ENCODE data around the gene ABCB1. TPM values are rescaled to one million over a fixed set of nuclear protein-coding genes. Genes with fewer than 3 reads are reported as not detected.

ABCB1 gene
- 10 to 100 TPM; 55.5 to 66.5 (median 56.0) TPM for polyA plus RNA-seq

DNA sequence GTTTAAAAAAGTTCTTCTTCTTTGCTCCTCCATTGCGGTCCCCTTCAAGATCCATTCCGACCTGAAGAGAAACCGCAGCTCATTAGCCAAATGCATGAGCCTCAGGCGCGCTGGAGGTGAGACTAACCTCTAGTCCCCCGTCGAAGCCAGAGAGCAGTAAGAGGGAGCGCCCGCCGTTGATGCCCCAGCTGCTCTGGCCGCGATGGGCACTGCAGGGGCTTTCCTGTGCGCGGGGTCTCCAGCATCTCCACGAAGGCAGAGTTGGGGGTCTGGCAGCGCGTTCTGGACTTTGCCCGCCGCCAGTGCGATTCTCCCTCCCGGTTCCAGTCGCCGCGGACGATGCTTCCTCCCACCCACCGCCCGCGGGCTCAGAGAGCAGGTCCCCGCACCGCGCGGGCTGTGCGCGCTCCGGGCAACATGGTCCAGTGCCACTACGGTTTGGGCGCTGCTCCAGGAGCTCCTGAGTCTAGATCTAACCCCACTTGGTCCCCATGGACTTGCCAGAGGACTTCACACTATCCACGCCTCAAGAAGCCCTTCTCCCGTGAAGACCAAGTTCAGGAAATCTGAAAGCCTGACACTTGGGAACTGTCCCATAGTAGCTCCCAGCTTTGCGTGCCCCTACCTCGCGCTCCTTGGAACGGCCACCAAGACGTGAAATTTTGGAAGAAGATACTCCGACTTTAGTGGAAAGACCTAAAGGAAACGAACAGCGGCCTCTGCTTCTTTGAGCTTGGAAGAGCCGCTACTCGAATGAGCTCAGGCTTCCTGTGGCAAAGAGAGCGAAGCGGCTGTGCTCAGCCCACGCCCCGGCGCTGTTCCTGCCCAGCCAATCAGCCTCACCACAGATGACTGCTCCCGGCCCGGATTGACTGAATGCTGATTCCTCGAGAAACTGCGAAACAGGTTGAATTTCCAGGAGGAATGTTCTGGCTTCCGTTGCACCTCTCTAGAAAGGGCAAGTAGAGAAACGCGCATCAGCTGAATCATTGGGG, at the start of gene ABCB1:
TSS of gene ABCB1 (minus strand) at position 755 of the 995 bp plus-strand sequence. CDS start at position 55, 700 bp downstream.
- peak within 1 kb of the TSS; percentile 83 to 94 (median 92) for H3K27ac Mint-ChIP-seq
- peaks cover 0 to 8% (median 6%) of the 10 kb centered on the region in 3 donors for H3K27me3 Mint-ChIP-seq (ENCODE audit: low read depth in 3 of 3)
- H3K4me3 Mint-ChIP-seq: peak within 1 kb of the TSS; percentile 85 to 96 (median 88)
- peaks cover 29 to 53% of the 10 kb centered on the region in 2 donors for H3K4me1 Mint-ChIP-seq
- no peaks in the 10 kb centered on the region for H3K9me3 Mint-ChIP-seq
- peak; percentile 52 to 62 (median 59) for DNase-seq
- peaks cover 0 to 7% (median 0%) of the 10 kb centered on the region in 3 donors for H3K36me3 Mint-ChIP-seq

DNA sequence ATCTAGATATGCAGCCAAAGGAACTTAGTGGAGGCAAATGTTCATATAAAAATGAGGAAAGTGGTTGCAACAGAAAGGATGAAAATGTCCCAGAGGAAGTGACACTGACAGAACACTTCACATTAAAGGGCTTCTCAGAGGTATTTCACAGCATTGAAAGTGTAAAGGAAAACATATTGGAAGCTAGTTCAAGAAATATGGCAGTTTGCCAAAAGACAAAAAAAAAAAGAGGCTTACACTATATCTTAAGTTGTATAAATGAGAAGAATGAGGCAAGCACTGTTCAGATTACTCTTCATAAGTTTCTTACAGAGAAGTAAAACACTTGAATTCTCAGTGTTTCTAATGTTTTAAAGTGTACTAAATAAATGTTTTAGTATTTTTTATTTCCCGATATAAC, 47.6 kb upstream of the ABCB1 start:
- no peak for DNase-seq
- H3K4me1 Mint-ChIP-seq: no peaks in the 10 kb centered on the region
- peaks cover 0 to 3% (median 2%) of the 10 kb centered on the region in 3 donors for H3K27me3 Mint-ChIP-seq (ENCODE audit: low read depth in 3 of 3)
- H3K27ac Mint-ChIP-seq: no peak overlapping the region
- H3K9me3 Mint-ChIP-seq: no peaks in the 10 kb centered on the region
- no peak overlapping the region for H3K4me3 Mint-ChIP-seq
- no peaks in the 10 kb centered on the region for H3K36me3 Mint-ChIP-seq

DNA sequence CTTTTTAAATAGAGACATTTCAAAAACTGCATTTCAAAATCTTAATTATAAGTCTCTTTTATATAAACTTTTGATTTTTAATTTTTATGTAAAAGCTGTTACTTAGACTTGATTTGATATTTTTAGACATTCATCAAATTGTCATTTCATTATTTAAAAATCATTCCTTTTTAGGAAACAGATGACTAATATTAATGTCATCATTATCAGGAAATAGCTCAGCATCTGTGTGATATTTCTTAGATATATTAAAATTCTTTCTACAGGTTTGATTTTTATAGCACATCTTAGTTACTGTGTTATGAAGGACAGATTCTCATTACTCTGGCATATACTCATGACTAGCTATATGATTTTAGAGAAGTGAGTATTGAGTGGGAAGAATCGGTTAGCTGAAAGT, 44.8 kb upstream of the ABCB1 start:
- Mint-ChIP-seq H3K36me3 (no peaks in the 10 kb centered on the region), H3K9me3 (no peaks in the 10 kb centered on the region), H3K4me3 (no peak overlapping the region), H3K27ac (no peak overlapping the region), H3K4me1 (no peaks in the 10 kb centered on the region), H3K27me3 (ENCODE audit: low read depth in 3 of 3) (peaks cover 0 to 4% (median 2%) of the 10 kb centered on the region in 3 donors)
- no peak for DNase-seq

DNA sequence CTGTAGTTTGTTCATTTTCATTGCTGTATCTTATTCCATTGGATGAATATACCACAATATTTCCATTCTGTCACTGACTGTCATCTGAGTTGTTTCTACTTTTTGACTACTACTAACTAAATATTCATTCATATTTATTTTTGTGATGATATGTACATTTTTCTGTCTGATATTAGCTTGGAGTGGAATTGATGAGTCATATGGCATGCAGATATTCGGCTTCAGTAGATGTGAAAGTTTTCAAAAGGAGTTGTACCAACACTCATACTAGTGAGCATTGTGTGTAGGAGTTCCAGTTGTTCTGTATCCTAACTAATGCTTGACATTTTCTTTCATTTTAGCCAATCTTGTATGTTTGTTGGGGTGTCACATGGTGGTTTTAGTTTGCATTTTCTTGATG, 35.2 kb upstream of the ABCB1 start:
- peaks cover 0 to 5% (median 0%) of the 10 kb centered on the region in 6 donors for H3K9me3 Mint-ChIP-seq

DNA sequence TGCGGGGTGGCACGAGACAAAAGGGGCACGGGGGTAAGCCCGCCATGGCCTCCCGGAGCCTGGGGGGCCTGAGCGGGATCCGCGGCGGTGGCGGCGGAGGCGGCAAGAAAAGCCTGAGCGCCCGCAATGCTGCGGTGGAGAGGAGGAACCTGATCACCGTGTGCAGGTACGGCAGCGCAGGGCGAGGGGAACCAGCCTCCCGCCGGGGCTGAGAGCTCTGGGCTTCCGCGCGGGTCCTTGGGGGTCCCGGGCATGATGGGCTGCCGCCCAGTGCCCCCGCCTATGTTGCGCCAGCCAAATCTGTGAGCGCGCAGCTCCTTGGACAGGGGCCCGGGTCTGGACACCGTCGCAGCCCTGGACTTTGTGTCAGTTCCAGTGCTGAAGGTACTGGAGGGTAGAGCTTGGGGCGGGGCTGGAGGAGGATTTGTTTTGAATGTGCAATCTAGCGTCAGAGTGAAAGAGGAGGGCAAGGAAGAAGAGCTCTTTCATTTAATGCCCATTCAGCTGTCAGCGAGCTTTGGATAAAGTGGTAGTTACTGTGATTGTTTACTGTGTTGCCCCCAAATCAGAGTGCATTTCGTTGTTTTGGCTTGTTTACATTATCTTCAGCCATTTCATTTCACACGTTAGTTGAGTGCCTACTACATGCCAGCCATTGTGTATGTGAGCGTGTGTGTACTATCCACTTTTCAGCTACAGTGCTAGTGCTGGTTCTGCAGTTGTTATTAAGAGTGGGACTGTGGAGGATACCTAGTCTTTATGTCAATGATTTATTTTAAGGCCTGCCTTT, 28.3 kb upstream of the ABCB1 start:
- peak in 2 of 3 donors; percentile 18 to 28 for DNase-seq
- peak overlapping the region in 2 of 6 donors; percentile 63 to 69 for H3K27ac Mint-ChIP-seq
- H3K4me1 Mint-ChIP-seq: peaks cover 13 to 16% of the 10 kb centered on the region in 2 donors
- H3K4me3 Mint-ChIP-seq: peak overlapping the region; percentile 80 to 90 (median 86)
- H3K27me3 Mint-ChIP-seq (ENCODE audit: low read depth in 3 of 3): peaks cover 3 to 20% (median 16%) of the 10 kb centered on the region in 3 donors
- no peaks in the 10 kb centered on the region for H3K36me3 Mint-ChIP-seq
- H3K9me3 Mint-ChIP-seq: no peaks in the 10 kb centered on the region

More for the DNA sequence above, 35.2 kb upstream of the ABCB1 start:
- DNase-seq: no peak
- Mint-ChIP-seq H3K4me3 (no peak overlapping the region), H3K27ac (no peak overlapping the region), H3K36me3 (peaks cover 0 to 3% (median 0%) of the 10 kb centered on the region in 3 donors), H3K27me3 (ENCODE audit: low read depth in 3 of 3) (peaks cover 0 to 3% (median 2%) of the 10 kb centered on the region in 3 donors), H3K4me1 (no peaks in the 10 kb centered on the region)

DNA sequence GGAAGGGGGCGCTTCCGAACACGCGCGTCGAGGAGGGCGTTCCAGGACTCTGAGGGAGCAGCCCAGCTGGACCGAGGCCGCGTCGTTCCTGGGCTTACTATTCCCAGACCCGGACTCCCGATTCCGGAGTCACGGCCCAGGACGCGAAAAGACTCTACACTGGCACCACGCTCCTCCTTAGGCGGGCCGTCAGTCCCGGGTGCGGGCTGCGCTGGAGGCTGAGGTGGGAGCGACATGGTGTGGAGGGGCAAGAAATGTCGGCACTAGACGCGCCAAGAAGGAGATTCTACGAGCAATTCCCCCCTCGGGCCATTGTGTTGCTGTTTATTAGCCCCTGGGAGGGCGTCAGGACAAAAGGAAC, 26.9 kb upstream of the ABCB1 start:
- peak overlapping the region in 3 of 6 donors; percentile 3 to 69 (median 21) for H3K27ac Mint-ChIP-seq

DNA sequence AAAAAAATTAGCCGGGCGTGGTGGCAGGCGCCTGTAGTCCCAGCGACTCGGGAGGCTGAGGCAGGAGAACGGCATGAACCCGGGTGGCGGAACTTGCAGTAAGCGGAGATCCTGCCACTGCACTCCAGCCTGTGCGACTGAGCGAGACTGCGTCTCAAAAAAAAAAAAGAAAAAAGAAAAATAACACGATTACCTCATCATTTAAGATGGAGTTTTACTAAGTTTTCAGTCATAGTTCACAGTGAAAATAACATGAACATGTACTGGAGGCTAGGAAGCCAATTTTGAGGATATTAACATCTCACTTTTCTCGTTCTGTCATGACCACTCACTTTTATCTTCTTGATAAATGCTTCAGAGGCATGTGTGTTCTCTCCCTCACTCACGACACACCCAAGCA, 24.4 kb upstream of the ABCB1 start:
- no peaks in the 10 kb centered on the region for H3K36me3 Mint-ChIP-seq
- no peak for DNase-seq
- peaks cover 13 to 16% of the 10 kb centered on the region in 2 donors for H3K4me1 Mint-ChIP-seq
- H3K9me3 Mint-ChIP-seq: no peaks in the 10 kb centered on the region
- H3K27me3 Mint-ChIP-seq (ENCODE audit: low read depth in 3 of 3): peaks cover 3 to 18% (median 15%) of the 10 kb centered on the region in 3 donors
- H3K4me3 Mint-ChIP-seq: no peak overlapping the region
- H3K27ac Mint-ChIP-seq: no peak overlapping the region

More for the DNA sequence above, 26.9 kb upstream of the ABCB1 start:
- Mint-ChIP-seq H3K27me3 (ENCODE audit: low read depth in 3 of 3) (peaks cover 3 to 20% (median 15%) of the 10 kb centered on the region in 3 donors), H3K4me3 (peak overlapping the region; percentile 80 to 90 (median 86)), H3K36me3 (no peaks in the 10 kb centered on the region), H3K4me1 (peaks cover 13 to 16% of the 10 kb centered on the region in 2 donors), H3K9me3 (no peaks in the 10 kb centered on the region)
- no peak for DNase-seq

DNA sequence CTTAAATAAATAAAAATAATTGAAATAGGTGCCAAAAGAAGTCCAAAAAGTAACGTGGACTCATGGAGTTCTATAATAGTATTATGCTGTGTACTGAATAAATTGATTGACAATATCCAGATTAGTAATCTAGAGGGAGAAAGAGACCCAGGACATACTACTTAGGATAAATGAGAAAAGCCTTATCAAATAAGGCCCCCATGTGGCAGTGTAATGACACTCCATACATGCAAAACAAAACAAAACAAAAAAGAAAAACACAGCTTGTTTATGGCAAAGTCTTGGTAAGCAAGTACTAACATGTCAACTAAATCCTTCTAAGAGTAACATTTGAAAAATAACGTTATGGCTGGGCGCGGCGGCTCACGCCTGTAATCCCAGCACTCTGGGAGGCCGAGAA, 23.9 kb upstream of the ABCB1 start:
- H3K9me3 Mint-ChIP-seq: no peaks in the 10 kb centered on the region

DNA sequence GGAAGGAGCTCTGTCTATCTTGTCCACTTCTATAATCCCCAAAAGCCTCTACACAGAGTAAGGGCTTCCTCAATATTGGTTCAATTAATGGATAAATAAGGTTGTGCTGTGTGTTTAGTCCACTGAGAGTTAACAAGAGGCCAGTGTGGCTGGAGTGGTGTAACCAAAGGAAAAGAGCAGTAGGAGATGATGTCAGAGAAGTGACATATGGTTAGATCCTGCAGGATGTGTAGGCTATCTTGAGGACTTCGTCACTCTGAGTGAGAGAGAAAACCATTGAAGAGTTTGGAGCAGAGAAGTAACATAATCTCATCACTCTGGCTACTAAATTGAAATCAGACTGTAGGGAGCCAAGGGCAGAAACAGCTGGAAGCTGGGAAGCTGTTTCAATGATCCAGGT, 14.5 kb upstream of the ABCB1 start:
- Mint-ChIP-seq H3K9me3 (no peaks in the 10 kb centered on the region), H3K27ac (no peak overlapping the region), H3K36me3 (peaks cover 0 to 4% (median 0%) of the 10 kb centered on the region in 3 donors), H3K27me3 (ENCODE audit: low read depth in 3 of 3) (peaks cover 4 to 10% (median 4%) of the 10 kb centered on the region in 3 donors), H3K4me1 (no peaks in the 10 kb centered on the region), H3K4me3 (no peak overlapping the region)
- no peak for DNase-seq

More for the DNA sequence above, 23.9 kb upstream of the ABCB1 start:
- Mint-ChIP-seq H3K4me1 (peaks cover 13 to 16% of the 10 kb centered on the region in 2 donors), H3K27ac (no peak overlapping the region), H3K27me3 (ENCODE audit: low read depth in 3 of 3) (peaks cover 3 to 18% (median 15%) of the 10 kb centered on the region in 3 donors), H3K4me3 (no peak overlapping the region), H3K36me3 (no peaks in the 10 kb centered on the region)
- DNase-seq: no peak

DNA sequence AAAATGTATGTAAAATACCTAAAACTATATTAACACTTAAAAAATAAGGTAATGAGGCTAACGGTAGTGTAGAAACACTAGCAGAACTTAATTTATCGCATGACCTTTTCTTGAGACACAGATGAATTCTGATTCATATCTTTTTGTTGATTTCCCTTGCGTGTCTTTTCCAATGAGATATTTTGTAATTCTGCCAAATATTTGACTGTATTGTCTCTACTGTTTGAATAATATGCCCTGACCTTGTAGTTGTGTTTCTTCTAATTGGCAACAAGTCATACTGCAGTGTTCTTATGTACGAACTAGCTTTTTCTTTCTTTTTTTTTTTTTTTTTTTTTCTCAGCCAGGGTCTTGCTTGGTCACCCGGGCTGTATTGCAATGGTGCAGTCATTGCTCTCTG, 9.2 kb upstream of the ABCB1 start:
- Mint-ChIP-seq H3K36me3 (peaks cover 0 to 4% (median 0%) of the 10 kb centered on the region in 3 donors), H3K27ac (no peak overlapping the region), H3K27me3 (ENCODE audit: low read depth in 3 of 3) (peaks cover 2 to 6% (median 5%) of the 10 kb centered on the region in 3 donors), H3K4me1 (no peaks in the 10 kb centered on the region), H3K9me3 (no peaks in the 10 kb centered on the region), H3K4me3 (no peak overlapping the region)
- no peak for DNase-seq

DNA sequence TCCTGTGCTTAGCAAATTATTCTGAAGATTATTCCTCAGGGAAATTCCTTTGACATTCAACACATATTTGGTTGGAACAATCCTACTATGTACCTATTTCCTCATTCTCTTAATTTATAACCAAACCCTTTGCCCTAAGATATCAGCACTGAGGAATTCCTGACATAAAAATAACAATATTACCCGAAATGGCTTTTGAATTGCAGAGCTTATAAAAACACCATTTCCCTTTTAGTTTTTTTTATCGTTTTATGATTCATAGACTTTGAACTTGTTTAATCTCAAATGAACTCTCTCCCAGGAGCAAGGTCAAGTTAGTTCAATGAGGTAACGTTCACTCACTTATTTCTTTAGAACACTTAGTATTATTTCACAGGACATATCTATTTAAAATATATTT, 7.7 kb upstream of the ABCB1 start:
- Mint-ChIP-seq H3K27ac (no peak overlapping the region), H3K4me1 (no peaks in the 10 kb centered on the region), H3K4me3 (no peak overlapping the region), H3K9me3 (no peaks in the 10 kb centered on the region), H3K36me3 (peaks cover 0 to 4% (median 0%) of the 10 kb centered on the region in 3 donors), H3K27me3 (ENCODE audit: low read depth in 3 of 3) (peaks cover 1 to 11% (median 4%) of the 10 kb centered on the region in 3 donors)
- no peak for DNase-seq

DNA sequence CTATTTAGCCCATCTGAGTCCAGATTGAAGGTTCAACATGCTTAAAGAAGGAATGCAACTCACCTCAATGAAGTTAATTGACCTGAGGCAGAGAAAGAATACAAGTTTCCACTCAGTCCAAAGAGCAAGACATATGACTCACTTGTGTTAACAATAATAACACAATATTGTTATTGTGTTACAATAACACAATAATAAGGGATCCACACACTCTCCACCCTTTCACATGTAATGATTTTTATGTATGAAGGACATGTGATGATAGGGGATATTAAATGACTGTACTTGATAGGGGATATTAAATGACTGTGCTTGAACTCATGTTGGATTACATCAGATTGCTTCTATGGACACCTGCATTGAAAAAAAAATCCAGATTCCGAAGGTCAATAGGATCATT, 3.6 kb upstream of the ABCB1 start:
- Mint-ChIP-seq H3K27ac (no peak overlapping the region), H3K4me3 (no peak overlapping the region)

DNA sequence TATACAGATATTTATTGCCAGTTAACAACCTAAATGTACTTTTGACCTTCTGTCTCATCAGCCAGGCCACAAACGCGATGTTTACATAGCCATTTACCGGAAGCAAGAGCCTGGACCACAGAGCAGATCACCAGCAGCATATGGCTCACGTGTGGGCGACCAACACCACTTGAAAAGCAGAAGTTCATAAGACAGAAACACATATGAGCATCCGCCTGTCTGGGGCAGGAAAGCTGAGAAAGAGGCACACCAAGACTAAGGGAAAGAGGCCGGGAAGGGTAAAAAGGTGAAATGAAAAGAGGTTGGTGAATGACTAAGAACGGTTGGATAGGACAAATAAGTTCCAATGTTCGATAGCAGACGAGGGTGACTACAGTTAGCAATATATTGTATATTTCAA, 1.3 kb downstream of the ABCB1 start:
- peaks cover 31 to 53% of the 10 kb centered on the region in 2 donors for H3K4me1 Mint-ChIP-seq
- peak; percentile 69 to 76 (median 74) for DNase-seq
- peak overlapping the region; percentile 85 to 96 (median 88) for H3K4me3 Mint-ChIP-seq
- peaks cover 0 to 7% (median 3%) of the 10 kb centered on the region in 3 donors for H3K36me3 Mint-ChIP-seq
- H3K27ac Mint-ChIP-seq: peak overlapping the region; percentile 83 to 94 (median 92)
- H3K27me3 Mint-ChIP-seq (ENCODE audit: low read depth in 3 of 3): peaks cover 0 to 8% (median 5%) of the 10 kb centered on the region in 3 donors
- H3K9me3 Mint-ChIP-seq: no peaks in the 10 kb centered on the region

More for the DNA sequence above, 3.6 kb upstream of the ABCB1 start:
- Mint-ChIP-seq H3K9me3 (no peaks in the 10 kb centered on the region), H3K27me3 (ENCODE audit: low read depth in 3 of 3) (peaks cover 2 to 8% (median 6%) of the 10 kb centered on the region in 3 donors), H3K4me1 (peaks cover 8 to 21% of the 10 kb centered on the region in 2 donors), H3K36me3 (no peaks in the 10 kb centered on the region)
- no peak for DNase-seq
